Astrocyte of the spinal cord (primary cell): ENCODE results near the gene PCDHGA9.
"Not testable (repeated sequence)": the region's sequence is repeated elsewhere in the genome, so short reads cannot be mapped to it uniquely, and the experiment has no call there.

Experiments used
- DNase-seq: peaks from one replicate; pipeline ENCODE4 v3.0.0; 2011; ENCODE audit warnings: low read depth, low spot score
- H3K4me3 ChIP-seq: 2 replicates; pipeline ENCODE4 v1.5.1; 2011; ENCODE audit warnings: low read depth, mild to moderate bottlenecking, low read length, moderate library complexity
- in situ Hi-C: cut with HindIII; loops from 2 replicates; pipeline ENCODE4 v1.10.0; 2017; ENCODE audit warnings: low sequenced_read_pairs
- TF ChIP-seq, protein P1 (sequence below): IDR thresholded peaks from 2 replicates; pipeline ENCODE4 v1.5.1; 2012; ENCODE audit warnings: low read depth, mild to moderate bottlenecking, low read length, inconsistent platforms

Gene PCDHGA9

DNA sequence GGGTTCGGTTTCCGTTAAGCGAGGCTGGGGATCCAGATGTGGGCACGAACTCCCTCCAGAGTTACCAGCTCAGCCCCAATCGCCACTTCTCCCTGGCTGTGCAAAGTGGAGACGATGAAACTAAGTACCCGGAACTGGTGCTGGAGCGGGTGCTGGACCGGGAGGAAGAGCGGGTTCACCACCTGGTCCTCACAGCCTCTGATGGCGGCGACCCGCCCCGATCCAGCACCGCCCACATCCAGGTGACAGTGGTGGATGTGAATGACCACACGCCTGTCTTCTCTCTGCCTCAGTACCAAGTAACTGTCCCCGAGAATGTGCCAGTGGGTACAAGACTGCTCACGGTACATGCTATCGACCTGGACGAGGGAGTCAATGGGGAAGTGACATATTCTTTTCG is 19.2 kb upstream of the PCDHGA9 start:
- in situ Hi-C loops = no loop called here
- H3K4me3 ChIP-seq = peak overlapping the region; percentile 46
- no peak for DNase-seq
- TF ChIP-seq, protein P1, sequence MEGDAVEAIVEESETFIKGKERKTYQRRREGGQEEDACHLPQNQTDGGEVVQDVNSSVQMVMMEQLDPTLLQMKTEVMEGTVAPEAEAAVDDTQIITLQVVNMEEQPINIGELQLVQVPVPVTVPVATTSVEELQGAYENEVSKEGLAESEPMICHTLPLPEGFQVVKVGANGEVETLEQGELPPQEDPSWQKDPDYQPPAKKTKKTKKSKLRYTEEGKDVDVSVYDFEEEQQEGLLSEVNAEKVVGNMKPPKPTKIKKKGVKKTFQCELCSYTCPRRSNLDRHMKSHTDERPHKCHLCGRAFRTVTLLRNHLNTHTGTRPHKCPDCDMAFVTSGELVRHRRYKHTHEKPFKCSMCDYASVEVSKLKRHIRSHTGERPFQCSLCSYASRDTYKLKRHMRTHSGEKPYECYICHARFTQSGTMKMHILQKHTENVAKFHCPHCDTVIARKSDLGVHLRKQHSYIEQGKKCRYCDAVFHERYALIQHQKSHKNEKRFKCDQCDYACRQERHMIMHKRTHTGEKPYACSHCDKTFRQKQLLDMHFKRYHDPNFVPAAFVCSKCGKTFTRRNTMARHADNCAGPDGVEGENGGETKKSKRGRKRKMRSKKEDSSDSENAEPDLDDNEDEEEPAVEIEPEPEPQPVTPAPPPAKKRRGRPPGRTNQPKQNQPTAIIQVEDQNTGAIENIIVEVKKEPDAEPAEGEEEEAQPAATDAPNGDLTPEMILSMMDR = no peak

DNA sequence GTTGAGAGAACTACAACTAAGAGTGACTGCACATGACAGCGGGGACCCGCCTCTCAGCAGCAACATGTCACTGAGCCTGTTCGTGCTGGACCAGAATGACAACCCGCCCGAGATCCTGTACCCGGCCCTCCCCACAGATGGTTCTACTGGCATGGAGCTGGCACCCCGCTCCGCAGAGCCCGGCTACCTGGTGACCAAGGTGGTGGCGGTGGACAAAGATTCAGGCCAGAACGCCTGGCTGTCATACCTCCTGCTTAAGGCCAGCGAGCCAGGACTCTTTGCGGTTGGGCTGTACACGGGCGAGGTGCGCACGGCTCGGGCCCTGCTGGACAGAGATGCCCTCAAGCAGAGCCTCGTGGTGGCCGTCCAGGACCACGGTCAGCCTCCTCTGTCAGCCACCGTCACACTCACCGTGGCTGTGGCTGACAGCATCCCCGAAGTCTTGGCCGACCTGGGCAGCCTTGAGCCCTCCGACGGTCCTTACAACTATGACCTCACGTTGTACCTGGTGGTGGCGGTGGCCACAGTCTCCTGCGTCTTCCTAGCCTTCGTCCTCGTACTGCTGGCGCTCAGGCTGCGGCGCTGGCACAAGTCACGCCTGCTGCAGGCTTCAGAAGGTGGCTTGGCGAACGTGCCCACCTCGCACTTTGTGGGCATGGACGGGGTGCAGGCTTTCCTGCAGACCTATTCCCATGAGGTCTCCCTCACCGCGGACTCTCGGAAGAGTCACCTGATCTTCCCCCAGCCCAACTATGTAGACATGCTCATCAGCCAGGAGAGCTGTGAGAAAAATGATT is 17.9 kb upstream of the PCDHGA9 start:
- H3K4me3 ChIP-seq = no peak overlapping the region
- TF ChIP-seq, protein P1 = no peak
- in situ Hi-C loops = no loop called here
- no peak for DNase-seq

DNA sequence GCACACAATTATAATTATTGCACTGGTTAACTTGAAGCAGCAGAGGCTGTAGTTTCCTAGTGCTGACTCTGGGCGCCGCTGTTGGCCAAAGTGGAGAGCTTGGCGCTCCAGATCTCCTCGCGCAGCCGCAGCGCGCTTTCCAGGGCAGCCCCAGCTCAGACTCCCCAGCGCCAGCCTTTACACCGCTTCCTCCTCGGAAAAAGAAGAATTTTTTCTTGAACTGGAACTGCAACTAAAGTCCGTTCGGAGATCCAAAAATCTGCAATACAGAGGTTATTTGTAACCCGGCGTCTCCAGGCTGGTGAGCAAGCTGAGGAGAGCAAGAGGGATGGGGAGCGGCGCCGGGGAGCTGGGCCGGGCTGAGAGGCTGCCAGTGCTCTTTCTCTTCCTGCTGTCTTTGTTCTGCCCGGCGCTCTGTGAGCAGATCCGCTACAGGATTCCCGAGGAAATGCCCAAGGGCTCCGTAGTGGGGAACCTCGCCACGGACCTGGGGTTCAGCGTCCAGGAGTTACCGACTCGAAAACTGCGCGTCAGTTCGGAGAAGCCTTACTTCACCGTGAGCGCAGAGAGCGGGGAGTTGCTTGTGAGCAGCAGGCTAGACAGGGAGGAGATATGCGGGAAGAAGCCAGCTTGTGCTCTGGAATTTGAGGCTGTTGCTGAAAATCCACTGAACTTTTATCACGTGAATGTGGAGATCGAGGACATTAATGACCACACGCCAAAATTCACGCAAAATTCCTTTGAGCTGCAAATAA is 14.8 kb upstream of the PCDHGA9 start, which contains the start of gene PCDHGB4:
Gene PCDHGB4, plus strand, starts transcription at position 142 of the 755 bp plus-strand sequence. Its CDS starts 187 bp downstream, at position 329.
- peak within 1 kb of the TSS; percentile 33 for H3K4me3 ChIP-seq
- TF ChIP-seq, protein P1 = peak; percentile 53
- in situ Hi-C loops = not testable (repeated sequence)
- DNase-seq = peak; percentile 55

GRCh38 chr5:141388661-141389060 is 13.9 kb upstream of the PCDHGA9 start:
- in situ Hi-C loops = no loop called here
- no peak overlapping the region for H3K4me3 ChIP-seq
- TF ChIP-seq, protein P1 = no peak

DNA sequence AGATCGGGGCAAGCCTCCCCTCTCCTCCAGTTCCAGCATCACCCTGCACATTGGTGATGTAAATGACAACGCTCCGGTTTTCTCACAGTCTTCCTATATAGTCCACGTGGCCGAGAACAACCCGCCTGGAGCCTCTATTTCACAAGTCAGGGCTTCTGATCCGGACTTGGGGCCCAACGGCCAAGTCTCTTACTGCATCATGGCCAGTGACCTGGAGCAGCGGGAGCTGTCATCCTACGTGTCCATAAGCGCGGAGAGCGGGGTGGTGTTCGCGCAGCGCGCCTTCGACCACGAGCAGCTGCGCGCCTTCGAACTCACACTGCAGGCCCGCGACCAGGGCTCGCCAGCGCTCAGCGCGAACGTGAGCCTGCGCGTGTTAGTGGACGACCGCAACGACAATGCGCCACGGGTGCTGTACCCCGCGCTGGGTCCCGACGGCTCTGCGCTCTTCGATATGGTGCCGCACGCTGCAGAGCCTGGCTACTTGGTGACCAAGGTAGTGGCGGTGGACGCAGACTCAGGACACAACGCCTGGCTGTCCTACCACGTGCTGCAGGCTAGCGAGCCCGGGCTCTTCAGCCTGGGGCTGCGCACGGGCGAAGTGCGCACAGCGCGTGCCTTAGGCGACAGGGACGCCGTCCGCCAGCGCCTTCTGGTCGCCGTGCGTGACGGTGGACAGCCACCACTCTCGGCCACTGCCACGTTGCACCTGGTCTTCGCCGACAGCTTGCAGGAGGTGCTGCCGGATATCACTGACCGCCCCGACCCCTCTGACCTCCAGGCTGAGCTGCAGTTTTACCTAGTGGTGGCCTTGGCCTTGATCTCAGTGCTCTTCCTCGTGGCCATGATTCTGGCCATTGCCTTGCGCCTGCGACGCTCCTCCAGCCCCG is 13.2 kb upstream of the PCDHGA9 start:
- TF ChIP-seq, protein P1 = no peak
- in situ Hi-C loops = no loop called here
- H3K4me3 ChIP-seq = no peak overlapping the region
- no peak for DNase-seq

More at GRCh38 chr5:141388661-141389060, 13.9 kb upstream of the PCDHGA9 start:
- no peak for DNase-seq
